ENCODE data around the gene CKMT2. TPM values are rescaled to one million over a fixed set of nuclear protein-coding genes. Genes with fewer than 3 reads are reported as not detected.
"Not testable (repeated sequence)": the region's sequence is repeated elsewhere in the genome, so short reads cannot be mapped to it uniquely, and the experiment has no call there.

Gene CKMT2
- polyA plus RNA-seq, 3 donors, result 5.2 to 10.3 (median 9.0) TPM

DNA sequence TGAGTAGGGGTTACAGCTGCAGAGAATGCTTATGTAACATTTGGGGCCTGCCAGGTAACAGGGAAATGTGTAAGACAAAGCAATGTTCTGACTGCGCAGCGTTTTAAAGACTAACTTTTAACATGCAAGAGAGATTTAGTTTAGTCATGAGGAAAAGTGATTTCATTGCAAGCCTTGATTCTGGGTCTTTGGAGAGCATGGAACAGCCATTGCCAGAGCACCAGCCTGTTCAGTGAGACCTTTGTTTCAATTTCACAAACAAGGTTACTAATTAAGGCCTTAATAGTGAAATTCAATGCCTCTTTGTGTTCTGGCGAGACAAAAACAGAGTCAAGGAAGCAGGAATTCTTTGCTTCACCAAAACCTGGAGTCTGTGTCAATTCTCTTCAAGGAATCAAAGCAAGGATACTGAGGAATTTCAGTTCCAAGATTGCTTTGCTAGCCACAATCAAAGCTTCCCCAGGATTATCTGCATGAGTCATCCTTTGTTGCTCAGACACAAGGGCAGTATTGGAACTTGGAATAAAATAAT lies 14.4 kb downstream of the CKMT2 start:
- no peak for DNase-seq

DNA sequence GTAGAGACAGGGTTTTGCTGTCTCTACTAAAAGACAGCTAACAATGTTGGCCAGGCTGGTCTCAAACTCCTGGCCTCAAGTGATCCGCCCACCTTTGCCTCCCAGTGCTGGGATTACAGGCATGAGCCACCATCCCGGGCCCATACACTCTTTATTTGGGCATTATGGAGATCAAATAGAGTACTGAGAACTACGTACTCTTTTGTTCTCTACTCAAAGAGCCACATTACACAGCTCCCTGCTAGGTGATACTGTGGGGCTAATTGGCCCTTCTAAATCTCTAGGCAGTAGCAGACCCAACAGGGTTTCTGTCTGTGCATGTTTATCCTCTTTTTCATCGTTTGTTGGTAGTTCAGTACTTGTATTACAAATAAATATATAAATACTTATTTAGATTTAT lies 16.1 kb downstream of the CKMT2 start:
- no peak for DNase-seq

DNA sequence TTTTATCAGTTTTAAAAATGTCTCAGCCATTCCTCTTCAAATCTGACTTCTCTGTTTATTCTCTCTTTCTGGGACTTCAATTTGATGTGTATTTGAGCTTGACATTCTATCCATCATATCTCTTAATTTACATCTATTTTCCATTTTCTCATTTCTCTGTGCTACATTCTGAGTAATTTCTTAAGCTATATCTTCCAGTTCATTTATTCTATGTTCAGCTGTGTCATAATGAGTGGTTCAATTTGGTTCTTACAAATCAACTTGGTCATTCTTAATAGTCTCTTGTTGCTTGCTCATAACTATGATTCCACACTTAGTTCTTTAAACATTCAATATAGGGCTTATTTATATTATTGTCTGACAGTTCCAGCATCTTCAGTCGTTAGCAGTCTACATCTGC lies 16.9 kb downstream of the CKMT2 start:
- no peak for DNase-seq

DNA sequence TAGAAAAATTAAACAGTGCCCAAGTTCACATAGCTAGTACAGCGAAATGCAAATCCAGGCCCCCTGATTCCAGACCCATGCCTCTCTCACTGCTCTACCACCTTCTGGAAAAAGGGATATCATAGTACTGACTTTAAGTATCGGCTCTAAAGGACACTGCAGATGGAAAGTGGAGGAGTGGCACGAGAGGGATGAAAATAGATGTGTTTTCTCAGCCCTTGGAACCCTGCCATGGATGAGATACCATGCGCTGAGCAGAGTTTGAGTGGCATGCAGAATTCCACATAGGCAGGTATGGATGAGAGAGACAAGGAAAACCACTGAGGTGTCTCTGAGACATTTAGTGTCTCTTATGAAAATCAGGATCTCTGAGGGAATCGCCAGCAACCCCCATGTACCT lies 18.8 kb downstream of the CKMT2 start:
- DNase-seq, result no peak

DNA sequence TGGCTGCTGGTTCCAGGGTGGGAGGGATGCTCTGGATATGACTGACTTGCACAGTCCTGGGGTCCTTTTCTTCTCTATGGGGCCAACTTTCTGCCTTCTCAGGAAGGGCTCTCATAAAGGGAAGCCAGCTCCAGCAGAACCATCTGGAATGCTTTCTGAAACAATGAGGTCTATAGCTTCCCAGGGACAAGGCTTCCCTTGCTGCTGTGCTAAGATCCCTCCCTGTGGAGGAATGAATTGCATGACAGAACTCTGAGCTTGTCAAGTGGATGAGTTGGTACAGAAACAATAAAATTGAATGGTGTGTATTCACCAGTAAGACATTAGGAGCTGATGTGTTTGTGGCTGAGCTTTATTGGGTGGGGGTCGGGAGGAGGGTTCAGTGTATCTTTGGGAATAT lies 19.8 kb downstream of the CKMT2 start:
- DNase-seq, result no peak

DNA sequence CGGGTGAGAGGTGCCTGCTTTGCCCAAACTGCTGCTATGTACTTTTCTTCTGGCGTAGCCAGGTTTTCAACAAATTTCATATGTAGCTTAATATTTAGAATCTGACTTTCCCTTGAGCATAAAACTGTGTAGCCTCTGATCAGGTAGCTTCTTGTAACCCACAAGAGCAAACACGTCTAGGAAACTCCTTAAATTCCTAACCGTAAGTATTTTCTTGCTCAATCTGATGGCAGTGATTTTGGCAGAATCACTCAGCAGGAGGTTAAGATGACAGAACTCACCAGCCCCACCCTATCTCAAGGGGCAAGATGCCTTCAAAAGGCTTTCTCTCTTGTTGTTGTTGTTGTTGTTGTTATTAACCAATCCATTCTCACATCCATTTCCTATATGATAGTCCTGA lies 20.8 kb downstream of the CKMT2 start:
- no peak for DNase-seq

DNA sequence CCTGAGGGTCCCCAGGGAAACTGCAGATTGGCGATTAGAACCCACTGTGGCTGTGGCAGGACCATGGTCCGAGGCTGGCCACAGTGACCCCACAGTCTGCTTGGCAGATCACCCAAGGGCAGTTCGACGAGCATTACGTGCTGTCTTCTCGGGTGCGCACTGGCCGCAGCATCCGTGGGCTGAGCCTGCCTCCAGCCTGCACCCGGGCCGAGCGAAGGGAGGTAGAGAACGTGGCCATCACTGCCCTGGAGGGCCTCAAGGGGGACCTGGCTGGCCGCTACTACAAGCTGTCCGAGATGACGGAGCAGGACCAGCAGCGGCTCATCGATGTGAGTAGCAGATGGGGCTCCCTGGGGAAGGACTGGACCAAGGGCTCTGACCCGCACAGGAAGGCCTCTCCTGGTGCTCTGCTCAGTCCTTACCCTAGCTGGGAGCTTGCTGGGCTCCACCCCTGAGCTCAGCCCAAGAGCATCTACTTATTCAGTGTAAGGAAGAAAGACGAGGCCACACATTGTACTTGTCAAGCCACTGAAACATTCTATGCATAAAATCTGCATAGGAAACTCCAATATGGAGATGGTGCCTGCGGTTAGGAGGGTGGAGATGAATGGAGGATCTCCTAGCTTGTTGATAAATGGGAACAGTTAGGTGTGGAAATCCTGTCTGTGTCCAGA lies 21.9 kb downstream of the CKMT2 start:
- no peak for DNase-seq

DNA sequence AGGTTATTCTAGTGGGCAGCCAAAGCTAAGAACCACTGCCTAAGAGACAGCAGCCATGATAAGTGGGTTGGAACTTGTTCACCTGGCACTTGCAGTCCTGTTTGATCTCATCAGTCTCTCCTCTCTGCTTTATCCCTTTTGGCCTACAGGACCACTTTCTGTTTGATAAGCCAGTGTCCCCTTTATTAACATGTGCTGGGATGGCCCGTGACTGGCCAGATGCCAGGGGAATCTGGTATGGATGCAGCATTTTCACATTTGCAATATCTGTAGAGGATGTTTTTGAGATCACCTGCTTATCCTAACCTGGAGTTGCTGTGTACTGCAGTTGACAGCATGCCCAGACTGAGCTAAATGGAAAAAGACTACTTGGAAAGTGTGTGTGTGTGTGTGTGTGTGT lies 23.6 kb downstream of the CKMT2 start:
- no peak for DNase-seq

DNA sequence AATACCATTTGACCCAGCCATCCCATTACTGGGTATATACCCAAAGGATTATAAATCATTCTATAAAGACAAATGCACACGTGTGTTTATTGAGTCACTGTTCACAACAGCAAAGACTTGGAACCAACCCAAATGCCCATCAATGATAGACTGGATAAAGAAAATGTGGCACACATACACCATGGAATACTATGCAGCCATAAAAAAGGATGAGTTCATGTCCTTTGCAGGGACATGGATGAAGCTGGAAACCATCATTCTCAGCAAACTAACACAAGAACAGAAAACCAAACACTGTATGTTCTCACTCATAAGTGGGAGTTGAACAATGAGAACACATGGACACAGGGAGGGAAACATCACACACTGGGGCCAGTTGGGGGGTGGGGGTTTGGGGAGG lies 29.7 kb downstream of the CKMT2 start:
- DNase-seq, result not testable (repeated sequence)

DNA sequence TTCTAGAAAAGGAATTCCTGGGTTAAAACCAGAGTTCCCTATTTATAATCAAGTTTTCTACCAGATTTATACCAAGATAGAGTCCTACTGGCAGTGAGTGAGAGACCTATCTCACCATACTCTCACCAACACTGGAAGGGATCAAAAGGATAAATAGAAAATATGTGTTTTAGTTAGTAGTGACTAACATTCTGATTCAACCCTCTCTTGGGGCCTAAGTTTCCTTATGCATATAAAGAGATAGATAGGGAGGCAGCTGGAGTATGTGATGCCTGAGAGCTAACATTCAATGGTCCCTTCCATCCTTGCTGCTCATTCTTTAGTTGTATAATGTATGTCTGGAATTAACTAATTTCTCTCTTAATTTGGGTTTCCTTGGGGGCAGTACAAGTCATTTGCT lies 32.0 kb downstream of the CKMT2 start:
- no peak for DNase-seq

DNA sequence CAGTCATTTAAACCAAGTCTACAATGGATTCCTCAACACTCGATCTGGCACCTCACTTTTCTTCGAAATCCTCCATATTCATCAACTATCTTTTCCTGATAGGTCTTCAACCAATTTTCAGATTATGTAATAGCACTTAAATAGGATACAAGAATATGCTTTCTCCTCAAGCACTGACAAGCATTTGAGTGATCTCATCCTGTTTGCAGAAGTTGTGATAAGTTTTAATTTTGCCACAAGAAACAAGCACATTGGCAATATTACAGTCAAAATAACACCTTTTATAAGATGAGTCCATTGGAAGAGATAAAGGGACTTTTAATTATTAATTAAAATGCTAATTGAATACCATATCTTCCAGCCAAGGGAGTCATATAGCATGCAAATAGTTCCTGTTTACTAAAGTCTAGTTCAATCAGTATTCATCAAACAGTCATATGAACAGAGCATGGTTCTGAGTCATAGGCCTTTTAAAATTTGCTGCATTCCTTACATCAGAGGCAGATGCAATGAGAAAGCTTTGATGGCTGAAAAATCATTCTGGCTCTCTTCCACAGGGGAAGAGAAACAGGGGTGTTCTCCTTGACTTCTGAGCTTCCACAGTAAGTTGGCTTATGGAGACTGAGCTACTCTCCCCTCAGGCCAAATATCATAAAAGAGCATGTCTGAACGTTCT lies 35.5 kb downstream of the CKMT2 start:
- no peak for DNase-seq

DNA sequence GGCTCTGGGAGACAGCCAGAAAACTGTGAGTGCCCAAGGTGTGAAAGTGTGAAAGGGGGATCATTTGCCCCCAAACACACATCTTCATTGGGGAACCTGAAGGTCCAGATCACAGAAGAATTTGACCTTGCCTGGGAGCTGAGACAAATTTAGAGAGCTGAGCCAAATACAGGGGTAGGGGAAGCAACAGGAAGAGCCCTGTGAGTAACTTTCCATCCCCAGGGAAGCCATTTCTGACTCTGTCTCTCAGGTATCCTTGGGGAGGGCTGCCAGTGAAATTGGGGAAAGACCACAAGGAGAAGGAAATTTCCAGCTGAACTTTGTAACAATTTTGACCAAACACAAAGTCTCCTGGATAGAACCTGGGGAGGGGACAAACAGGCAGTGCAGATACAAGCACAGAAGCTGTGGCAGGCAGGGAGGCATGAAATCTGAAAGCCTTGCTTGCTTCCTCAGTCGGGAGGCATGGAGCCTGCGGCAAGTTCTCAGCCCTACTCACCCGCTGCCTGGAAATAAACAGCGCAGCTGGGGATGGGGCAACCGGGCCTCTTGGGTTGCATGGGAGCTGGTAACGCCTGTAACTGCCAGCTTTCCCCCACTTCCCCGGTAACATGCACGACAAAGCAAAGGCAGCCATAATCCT lies 36.8 kb downstream of the CKMT2 start:
- no peak for DNase-seq

DNA sequence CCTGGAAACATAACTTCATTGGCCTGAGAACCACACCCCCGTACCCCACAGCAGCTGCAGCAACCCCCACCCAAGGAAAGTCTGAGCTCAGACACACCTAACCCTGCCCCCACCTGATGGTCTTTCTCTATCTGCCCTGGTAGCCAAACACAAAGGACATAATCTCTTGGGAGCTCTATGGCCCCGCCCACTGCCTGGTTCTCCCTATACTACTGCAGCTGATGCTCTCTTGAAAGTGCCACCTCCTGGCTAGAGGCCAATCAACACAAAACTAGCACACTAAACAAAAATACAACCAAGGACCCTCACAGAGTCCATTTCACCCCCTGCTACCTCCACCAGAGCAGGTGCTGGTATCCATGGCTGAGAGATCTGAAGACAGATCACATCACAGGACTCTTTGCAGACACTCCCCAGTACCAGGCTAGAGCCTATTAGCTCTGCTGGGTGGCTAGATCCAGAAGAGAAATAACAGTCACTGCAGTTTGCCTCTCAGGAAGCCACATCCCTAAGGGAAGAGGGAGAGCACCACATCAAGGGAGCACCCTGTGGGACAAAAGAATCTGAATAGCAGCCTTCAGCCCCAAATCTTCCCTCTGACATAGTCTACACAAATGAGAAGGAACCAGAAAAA lies 37.4 kb downstream of the CKMT2 start:
- DNase-seq, result not testable (repeated sequence)

DNA sequence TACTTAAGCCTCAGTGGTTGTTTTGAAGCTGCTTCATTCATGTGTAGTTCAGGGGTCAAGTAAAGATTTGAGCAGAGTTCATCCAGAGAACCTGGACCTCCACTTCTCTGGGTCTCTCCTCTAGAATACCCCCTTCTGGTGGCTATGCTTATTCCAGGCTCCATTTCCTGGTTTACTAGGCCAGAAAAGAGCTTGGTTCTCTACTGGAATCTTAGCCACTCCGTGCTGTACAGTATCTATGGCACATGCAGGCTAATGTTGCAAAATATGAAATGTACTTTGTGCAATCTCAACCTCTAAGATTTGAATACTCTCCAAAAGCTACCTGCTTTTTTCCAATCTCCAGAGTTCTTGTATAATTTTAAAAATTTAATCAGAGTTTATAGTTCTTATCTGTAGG lies 50.9 kb downstream of the CKMT2 start:
- no peak for DNase-seq

DNA sequence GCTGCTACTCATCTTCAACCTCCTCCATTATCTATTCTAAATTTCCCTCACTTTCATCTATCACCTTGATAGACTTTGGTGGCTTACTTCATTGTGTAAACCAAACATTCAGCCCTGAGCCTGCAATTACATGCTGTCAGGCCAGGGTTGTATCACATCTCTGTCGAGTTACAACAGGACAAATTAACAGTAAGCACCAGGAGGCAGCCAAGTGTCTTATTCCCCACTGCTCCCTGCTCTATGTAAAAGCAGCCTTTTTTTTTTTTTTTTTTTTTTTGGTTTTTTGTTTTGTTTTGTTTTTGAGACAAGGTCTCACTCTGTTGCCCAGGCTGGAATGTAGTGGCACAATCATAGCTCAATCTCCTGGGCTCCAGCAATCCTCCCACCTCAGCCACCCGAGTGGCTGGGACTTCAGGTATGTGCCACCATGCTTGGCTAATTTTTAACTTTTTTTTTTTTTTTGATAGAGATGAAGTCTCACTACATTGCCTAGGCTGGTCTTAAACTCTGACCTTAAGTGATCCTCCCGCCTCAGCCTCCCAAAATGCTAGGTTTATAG lies 53.0 kb downstream of the CKMT2 start:
- no peak for DNase-seq

DNA sequence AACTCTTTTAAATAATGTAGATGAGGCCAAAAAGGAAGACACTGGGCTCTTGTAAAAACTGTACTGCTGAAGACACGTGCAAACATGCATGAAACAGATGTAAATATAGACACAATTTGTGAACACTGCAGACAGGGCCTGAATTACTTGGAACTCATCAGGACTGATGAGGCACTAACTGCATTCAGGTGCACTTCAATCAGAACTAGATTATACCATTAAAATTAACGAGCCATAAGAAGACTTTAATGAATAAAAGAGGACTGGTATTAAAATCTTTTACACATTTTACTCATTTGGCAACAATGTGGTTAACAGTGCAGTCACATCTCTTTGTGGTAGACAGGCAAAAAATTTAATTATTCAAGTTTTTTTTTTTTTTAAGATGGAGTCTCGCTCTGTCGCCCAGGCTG lies 54.9 kb downstream of the CKMT2 start:
- no peak for DNase-seq

DNA sequence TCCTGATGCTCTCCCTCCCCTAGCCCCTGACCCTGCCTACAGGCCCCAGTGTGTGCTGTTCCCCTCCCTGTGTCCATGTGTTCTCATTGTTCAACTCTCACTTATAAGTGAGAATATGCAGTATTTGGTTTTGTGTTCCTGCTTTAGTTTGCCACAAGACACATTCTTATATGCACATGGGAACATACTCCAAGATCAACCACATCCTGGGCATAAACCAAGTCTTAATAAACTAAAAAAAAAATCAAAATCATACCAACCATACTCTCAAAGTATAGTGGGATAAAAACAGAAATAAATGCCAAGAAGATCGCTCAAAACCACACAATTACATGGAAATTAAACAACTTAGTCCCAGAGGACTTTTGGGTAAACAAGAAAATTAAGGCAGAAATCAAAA lies 57.0 kb downstream of the CKMT2 start:
- no peak for DNase-seq

DNA sequence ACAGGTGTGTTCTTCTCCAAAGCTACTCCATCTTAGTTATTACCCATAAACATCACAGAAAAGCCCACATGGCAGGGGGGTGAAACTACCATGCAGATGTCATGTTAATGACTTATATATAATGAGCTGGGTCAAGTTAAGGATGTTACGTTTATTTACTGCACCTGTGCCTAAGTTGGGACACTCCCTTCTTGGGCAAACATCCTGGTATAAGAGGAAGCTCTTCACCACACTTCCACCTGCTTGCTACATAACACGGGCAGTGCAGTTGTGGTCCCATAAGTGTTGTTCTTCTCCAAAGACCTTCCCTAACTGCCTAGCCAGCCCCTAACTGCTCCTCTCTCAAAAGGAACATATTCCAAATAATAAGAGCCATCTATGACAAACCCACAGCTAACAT lies 59.0 kb downstream of the CKMT2 start:
- DNase-seq, result no peak

DNA sequence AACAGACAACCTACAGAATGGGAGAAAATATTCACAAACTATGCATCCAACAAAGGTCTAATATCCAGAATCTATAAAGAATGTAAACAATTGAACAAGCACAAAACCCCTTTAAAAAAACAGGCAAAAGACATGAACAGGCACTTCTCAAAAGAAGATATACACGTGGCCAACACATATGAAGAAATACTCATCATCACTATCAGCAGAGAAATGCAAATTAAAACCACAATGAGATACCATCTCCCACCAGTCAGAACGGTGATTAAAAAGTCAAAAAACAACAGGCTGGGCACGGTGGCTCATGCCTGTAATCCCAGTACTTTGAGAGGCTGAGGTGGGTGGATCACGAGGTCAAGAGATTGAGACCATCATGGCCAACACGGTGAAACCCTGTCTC lies 60.9 kb downstream of the CKMT2 start:
- DNase-seq, result not testable (repeated sequence)

DNA sequence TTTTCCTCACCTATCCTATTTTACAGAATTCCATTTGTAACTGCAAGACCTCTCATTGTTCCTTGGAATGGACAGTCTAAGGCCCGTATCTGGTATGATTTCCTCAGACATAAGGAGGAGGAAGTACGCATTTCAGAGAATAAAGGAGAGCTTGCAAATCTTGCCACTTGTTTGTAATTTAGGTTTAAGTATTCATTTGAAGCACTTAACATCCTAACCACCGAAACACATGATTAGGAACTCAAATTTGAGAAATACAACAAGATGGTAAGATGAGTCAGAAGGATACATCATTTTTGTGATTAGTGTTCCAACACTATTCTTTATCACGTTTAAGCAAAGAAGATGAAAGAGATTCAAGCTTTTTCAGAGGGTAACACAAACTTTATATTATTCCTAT lies 64.4 kb downstream of the CKMT2 start:
- no peak for DNase-seq

DNA sequence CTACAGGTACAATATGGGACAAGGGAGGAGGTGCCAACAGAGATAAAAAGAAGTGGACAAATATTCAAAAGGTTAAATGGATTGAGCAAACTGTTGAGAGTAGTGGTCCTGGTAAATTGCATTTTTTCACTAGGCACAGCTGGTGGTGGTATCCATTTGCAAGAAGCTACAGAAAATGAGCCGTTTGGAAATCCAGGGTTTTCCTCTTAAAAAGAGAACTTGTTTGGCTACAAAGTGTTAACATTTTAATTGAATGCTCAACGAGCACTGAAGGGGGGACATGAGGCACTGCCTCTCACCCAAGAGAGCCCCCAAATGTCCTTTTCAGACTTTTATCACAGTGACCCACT lies 67.8 kb downstream of the CKMT2 start:
- no peak for DNase-seq

DNA sequence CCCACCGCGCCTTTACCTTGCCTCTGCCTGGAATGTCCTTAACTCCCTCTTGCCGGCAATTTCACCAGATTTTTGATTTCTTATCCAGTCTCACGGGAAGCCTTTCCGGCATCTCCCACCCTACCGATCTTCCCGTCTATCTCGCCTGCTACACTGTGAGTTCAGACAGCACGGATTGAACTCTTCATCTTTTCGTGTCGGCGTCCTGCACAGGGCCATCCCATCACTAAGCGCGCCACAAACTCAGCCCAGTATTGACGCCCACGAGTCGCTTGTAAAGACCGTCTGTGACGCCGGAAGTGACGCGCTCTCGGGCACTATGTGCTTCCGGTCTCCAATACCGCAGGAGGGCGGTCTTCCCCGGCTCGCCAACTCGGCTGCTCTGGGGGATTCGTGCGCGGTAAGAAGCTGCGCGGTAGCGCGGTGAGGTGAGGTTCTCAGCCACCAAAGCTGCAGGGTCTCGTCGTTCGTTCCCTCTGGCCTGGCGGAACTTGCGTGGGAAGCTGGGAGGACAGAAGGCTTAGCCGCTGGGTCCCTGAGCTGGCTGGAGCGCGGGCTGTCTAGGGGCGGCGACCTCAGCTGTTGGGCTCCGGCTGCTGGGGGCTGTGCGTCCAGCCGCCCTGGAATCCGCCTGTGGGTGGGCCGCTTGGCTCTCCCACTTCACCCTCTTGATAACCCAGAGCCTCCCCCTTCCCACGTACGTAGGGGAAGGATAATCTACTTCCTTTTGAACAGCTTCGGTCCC lies 68.3 kb downstream of the CKMT2 start, which contains the start of gene ZCCHC9:
ZCCHC9 (plus strand) TSS at position 317 of the 745 bp plus-strand sequence. CDS start 3,171 bp downstream, outside the sequence.
- peak; percentile 96 for DNase-seq
